Activated naive CD8-positive, alpha-beta T cell treated with anti-CD3 and anti-CD28 coated beads, Interleukin-2, amount 50 U/mL, for 24 hours (primary cell): ENCODE results near the gene GPR155.
"Not testable (repeated sequence)": the region's sequence is repeated elsewhere in the genome, so short reads cannot be mapped to it uniquely, and the experiment has no call there.

ENCODE experiments used
- ATAC-seq: fragments of 150-1000 bp; cut with Tn5 transposase; one replicate; pipeline ENCODE4 v1.10.0; 2021
- DNase-seq: peaks from one replicate; pipeline ENCODE4 v3.0.0; 2021
- H3K27ac Mint-ChIP-seq: one replicate; pipeline ENCODE4 v1.8.0; 2021; ENCODE audit warnings: mild to moderate bottlenecking, mixed read lengths
- H3K27me3 Mint-ChIP-seq: one replicate; pipeline ENCODE4 v1.8.0; 2021; ENCODE audit warnings: mixed read lengths
- H3K36me3 Mint-ChIP-seq: one replicate; pipeline ENCODE4 v1.8.0; 2021; ENCODE audit warnings: low read depth, mixed read lengths
- H3K4me1 Mint-ChIP-seq: one replicate; pipeline ENCODE4 v1.8.0; 2021; ENCODE audit warnings: mixed read lengths
- H3K4me3 Mint-ChIP-seq: one replicate; pipeline ENCODE4 v1.8.0; 2021; ENCODE audit warnings: mild to moderate bottlenecking, moderate library complexity, mixed read lengths
- H3K9me3 Mint-ChIP-seq: one replicate; pipeline ENCODE4 v1.8.0; 2021; ENCODE audit warnings: mixed read lengths

GPR155 gene

GRCh38 chr2:174436351-174436750 is 50.5 kb downstream of the GPR155 start:
- Mint-ChIP-seq H3K4me1 (no peaks in the 10 kb centered on the region), H3K27me3 (no peaks in the 10 kb centered on the region), H3K36me3 (peaks cover 15% of the 10 kb centered on the region), H3K4me3 (no peak overlapping the region), H3K9me3 (no peaks in the 10 kb centered on the region), H3K27ac (no peak overlapping the region)
- no peak for ATAC-seq
- DNase-seq: no peak

- H3K4me3 Mint-ChIP-seq: no peak overlapping the region
- no peak overlapping the region for H3K27ac Mint-ChIP-seq
- no peaks in the 10 kb centered on the region for H3K9me3 Mint-ChIP-seq
- DNase-seq (no peak), ATAC-seq (no peak)
- H3K4me1 Mint-ChIP-seq: no peaks in the 10 kb centered on the region
- H3K27me3 Mint-ChIP-seq: no peaks in the 10 kb centered on the region
- peaks cover 31% of the 10 kb centered on the region for H3K36me3 Mint-ChIP-seq
Measured at GRCh38 chr2:174431902-174432301, 54.9 kb downstream of the GPR155 start.

- no peaks in the 10 kb centered on the region for H3K4me1 Mint-ChIP-seq
- ATAC-seq: no peak
- H3K27ac Mint-ChIP-seq: no peak overlapping the region
- H3K9me3 Mint-ChIP-seq: no peaks in the 10 kb centered on the region
- no peaks in the 10 kb centered on the region for H3K27me3 Mint-ChIP-seq
- DNase-seq: no peak
- no peak overlapping the region for H3K4me3 Mint-ChIP-seq
- peaks cover 27% of the 10 kb centered on the region for H3K36me3 Mint-ChIP-seq
Measured at GRCh38 chr2:174430066-174430465, 56.8 kb downstream of the GPR155 start.

- Mint-ChIP-seq H3K4me1 (no peaks in the 10 kb centered on the region), H3K36me3 (peaks cover 23% of the 10 kb centered on the region), H3K27me3 (no peaks in the 10 kb centered on the region), H3K27ac (no peak overlapping the region), H3K4me3 (no peak overlapping the region), H3K9me3 (no peaks in the 10 kb centered on the region)
- DNase-seq (no peak), ATAC-seq (no peak)
Measured at GRCh38 chr2:174428214-174428613, 58.6 kb downstream of the GPR155 start.

- DNase-seq (no peak), ATAC-seq (no peak)
- Mint-ChIP-seq H3K4me3 (no peak overlapping the region), H3K4me1 (no peaks in the 10 kb centered on the region), H3K27ac (no peak overlapping the region), H3K36me3 (peaks cover 10% of the 10 kb centered on the region), H3K27me3 (no peaks in the 10 kb centered on the region), H3K9me3 (no peaks in the 10 kb centered on the region)
Measured at GRCh38 chr2:174412256-174412655, 74.6 kb downstream of the GPR155 start.

GRCh38 chr2:174410039-174410438 is 76.8 kb downstream of the GPR155 start:
- not testable (repeated sequence) for H3K27ac Mint-ChIP-seq, ATAC-seq, H3K9me3 Mint-ChIP-seq, DNase-seq, H3K27me3 Mint-ChIP-seq, H3K4me3 Mint-ChIP-seq, H3K4me1 Mint-ChIP-seq
- peaks cover 11% of the 10 kb centered on the region for H3K36me3 Mint-ChIP-seq

GRCh38 chr2:174403628-174404027 is 83.2 kb downstream of the GPR155 start:
- Mint-ChIP-seq H3K9me3 (no peaks in the 10 kb centered on the region), H3K4me3 (no peak overlapping the region), H3K27ac (no peak overlapping the region), H3K36me3 (peaks cover 14% of the 10 kb centered on the region), H3K27me3 (no peaks in the 10 kb centered on the region), H3K4me1 (peaks cover under 1% of the 10 kb centered on the region)
- DNase-seq (no peak), ATAC-seq (no peak)

GRCh38 chr2:174400853-174401252 is 86.0 kb downstream of the GPR155 start:
- H3K4me3 Mint-ChIP-seq: no peak overlapping the region
- H3K9me3 Mint-ChIP-seq: no peaks in the 10 kb centered on the region
- DNase-seq: no peak
- H3K27me3 Mint-ChIP-seq: no peaks in the 10 kb centered on the region
- peaks cover 12% of the 10 kb centered on the region for H3K4me1 Mint-ChIP-seq
- no peak for ATAC-seq
- no peak overlapping the region for H3K27ac Mint-ChIP-seq
- peaks cover 12% of the 10 kb centered on the region for H3K36me3 Mint-ChIP-seq

- no peak overlapping the region for H3K27ac Mint-ChIP-seq
- peaks cover 19% of the 10 kb centered on the region for H3K4me1 Mint-ChIP-seq
- H3K4me3 Mint-ChIP-seq: no peak overlapping the region
- no peaks in the 10 kb centered on the region for H3K9me3 Mint-ChIP-seq
- ATAC-seq (no peak), DNase-seq (no peak)
- no peaks in the 10 kb centered on the region for H3K27me3 Mint-ChIP-seq
- peaks cover 12% of the 10 kb centered on the region for H3K36me3 Mint-ChIP-seq
Measured at GRCh38 chr2:174399171-174399570, 87.7 kb downstream of the GPR155 start.

GRCh38 chr2:174397773-174398172 is 89.1 kb downstream of the GPR155 start:
- H3K9me3 Mint-ChIP-seq: no peaks in the 10 kb centered on the region
- no peaks in the 10 kb centered on the region for H3K27me3 Mint-ChIP-seq
- H3K4me3 Mint-ChIP-seq: no peak overlapping the region
- DNase-seq (no peak), ATAC-seq (no peak)
- peaks cover 9% of the 10 kb centered on the region for H3K36me3 Mint-ChIP-seq
- no peak overlapping the region for H3K27ac Mint-ChIP-seq
- H3K4me1 Mint-ChIP-seq: peaks cover 28% of the 10 kb centered on the region

- peaks cover 13% of the 10 kb centered on the region for H3K36me3 Mint-ChIP-seq
- ATAC-seq (no peak), DNase-seq (no peak)
- peaks cover 36% of the 10 kb centered on the region for H3K4me1 Mint-ChIP-seq
- peak overlapping the region; percentile 95 for H3K4me3 Mint-ChIP-seq
- H3K9me3 Mint-ChIP-seq: no peaks in the 10 kb centered on the region
- no peaks in the 10 kb centered on the region for H3K27me3 Mint-ChIP-seq
- H3K27ac Mint-ChIP-seq: peak overlapping the region; percentile 88
Measured at GRCh38 chr2:174395969-174396630, 90.7 kb downstream of the GPR155 start.

- Mint-ChIP-seq H3K9me3 (no peaks in the 10 kb centered on the region), H3K4me1 (peaks cover 36% of the 10 kb centered on the region), H3K4me3 (peak within 1 kb of the TSS; percentile 95), H3K27ac (peak within 1 kb of the TSS; percentile 88), H3K27me3 (no peaks in the 10 kb centered on the region), H3K36me3 (peaks cover 12% of the 10 kb centered on the region)
- ATAC-seq (peak; percentile 95), DNase-seq (peak; percentile 74)
Measured at GRCh38 chr2:174395284-174395968, 91.4 kb downstream of the GPR155 start, which contains the start of gene SCRN3. TSS of gene SCRN3 (plus strand) at chr2:174395730. CDS start at chr2:174398284, 2,554 bp downstream.

- H3K27ac Mint-ChIP-seq: no peak overlapping the region
- H3K4me1 Mint-ChIP-seq: peaks cover 41% of the 10 kb centered on the region
- H3K9me3 Mint-ChIP-seq: no peaks in the 10 kb centered on the region
- DNase-seq (no peak), ATAC-seq (no peak)
- H3K27me3 Mint-ChIP-seq: no peaks in the 10 kb centered on the region
- no peak overlapping the region for H3K4me3 Mint-ChIP-seq
- H3K36me3 Mint-ChIP-seq: peaks cover 21% of the 10 kb centered on the region
Measured at GRCh38 chr2:174392706-174393105, 94.1 kb downstream of the GPR155 start.

GRCh38 chr2:174390303-174390702 is 96.5 kb downstream of the GPR155 start:
- peaks cover 34% of the 10 kb centered on the region for H3K4me1 Mint-ChIP-seq
- H3K9me3 Mint-ChIP-seq, H3K4me3 Mint-ChIP-seq, DNase-seq, ATAC-seq, H3K27me3 Mint-ChIP-seq, H3K27ac Mint-ChIP-seq: not testable (repeated sequence)
- peaks cover 34% of the 10 kb centered on the region for H3K36me3 Mint-ChIP-seq

GRCh38 chr2:174389542-174389941 is 97.3 kb downstream of the GPR155 start:
- ATAC-seq (no peak), DNase-seq (no peak)
- no peak overlapping the region for H3K4me3 Mint-ChIP-seq
- no peaks in the 10 kb centered on the region for H3K9me3 Mint-ChIP-seq
- H3K36me3 Mint-ChIP-seq: peaks cover 36% of the 10 kb centered on the region
- peaks cover 30% of the 10 kb centered on the region for H3K4me1 Mint-ChIP-seq
- no peak overlapping the region for H3K27ac Mint-ChIP-seq
- H3K27me3 Mint-ChIP-seq: no peaks in the 10 kb centered on the region
